ENCODE results near the gene MACROD1.
A peak's percentile ranks its signal among the peaks of the same experiment; 100 is the strongest.

The MACROD1 gene

DNA sequence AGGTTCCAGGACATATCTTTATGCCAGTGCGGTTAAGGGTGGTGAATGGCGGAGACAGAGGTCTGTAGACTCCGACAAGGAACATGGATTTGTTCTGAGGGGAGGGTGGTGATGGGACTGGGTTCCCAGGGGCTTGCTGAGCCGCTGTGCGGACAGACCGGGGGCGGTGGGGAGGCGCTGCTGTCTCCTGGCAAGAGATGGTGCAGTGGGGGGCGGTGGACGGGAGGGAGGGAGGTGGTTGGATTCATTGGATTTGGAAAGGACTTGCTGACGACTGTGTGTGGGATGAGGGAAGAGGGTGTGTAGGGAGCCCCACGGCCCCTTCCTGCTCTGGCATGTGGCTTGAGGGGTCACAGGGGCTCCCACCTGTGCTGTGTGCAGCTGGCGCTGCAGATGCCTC, 87.0 kb downstream of the MACROD1 start:
- DNase-seq = peak in 1 of 51 donors; percentile 48

DNA sequence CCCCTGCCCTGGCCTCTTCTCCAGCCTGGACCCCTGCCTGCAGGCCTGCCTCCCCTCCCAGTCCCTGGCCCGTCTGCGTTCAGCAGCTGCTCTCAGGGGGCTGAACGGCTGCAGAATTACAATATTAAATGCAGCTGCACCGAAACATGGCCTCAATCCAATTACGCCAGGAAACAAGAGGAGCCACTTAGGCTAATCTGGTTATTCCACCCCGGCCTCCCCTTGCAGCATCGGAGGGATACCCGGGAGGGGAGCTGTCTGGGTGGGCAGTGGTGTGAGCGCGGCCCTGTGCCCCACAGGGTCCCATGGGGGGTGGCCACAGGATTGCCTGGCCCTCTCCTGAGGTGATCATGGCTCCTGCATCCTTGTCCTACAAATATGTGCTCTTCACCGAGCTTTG, 87.6 kb downstream of the MACROD1 start:
- DNase-seq = peak in 5 of 51 donors; percentile 25 to 39 (median 28)

DNA sequence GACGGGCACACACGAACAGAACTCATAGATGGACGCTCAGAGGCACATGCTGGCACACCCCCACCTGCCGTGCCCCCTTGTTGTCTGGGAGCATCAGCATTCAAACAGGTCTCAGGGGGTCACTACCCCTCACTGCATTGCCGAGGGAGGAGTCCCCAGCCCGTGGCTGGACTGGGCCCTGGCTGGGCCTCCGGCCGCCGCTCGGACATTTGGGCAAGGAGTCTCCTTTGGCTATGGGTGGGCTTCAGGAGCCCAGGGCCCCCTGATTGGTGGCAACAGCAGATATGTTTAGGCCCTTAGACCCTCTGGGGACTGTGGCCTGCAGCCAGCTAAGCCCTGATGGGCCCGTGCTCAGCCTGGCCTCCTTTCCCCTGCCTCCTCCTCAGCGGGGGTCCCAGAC, 88.3 kb downstream of the MACROD1 start:
- no peak for DNase-seq

DNA sequence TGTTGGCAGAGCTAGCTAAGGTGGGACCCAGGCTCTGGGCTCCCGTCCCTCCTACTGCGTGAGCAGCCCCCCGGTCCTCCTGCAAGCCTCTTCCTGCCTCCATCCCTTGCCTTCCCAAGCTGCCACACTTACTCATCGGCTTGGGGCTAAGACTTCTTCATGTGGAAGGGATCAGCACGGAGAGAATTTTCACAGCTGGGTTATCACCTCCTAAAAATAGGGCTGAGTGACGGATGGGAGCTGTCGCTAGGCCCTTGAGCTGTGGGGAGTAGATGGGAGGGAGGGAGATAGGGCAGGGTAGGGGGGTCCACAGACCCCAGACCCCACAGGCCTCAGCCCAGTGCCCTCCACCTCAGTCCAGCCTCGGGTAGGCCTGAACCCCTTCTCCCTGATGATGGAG, 89.2 kb downstream of the MACROD1 start:
- DNase-seq = no peak

GRCh38 chr11:64074239-64074638, 91.7 kb downstream of the MACROD1 start:
- no peak for DNase-seq

DNA sequence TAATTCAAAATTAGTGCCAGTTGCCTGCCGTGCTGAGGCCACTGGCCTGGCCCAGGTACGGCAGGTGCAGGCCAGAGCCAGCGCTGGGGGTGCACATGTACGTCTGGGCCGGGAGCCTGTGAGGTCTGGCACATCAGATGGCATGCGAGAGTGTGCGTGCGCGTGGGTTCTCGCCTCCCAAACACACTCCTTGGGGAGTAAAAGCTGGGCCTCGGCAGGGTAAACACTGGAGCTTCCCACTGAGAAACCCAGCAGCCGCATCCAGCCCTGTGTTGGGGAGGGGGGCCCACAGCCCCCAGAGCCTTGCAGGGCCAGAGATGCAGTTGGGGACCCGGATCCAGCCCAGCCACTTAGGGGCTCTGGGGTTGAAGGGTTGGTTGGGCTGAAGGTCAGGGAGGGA, 92.4 kb downstream of the MACROD1 start:
- DNase-seq = no peak

DNA sequence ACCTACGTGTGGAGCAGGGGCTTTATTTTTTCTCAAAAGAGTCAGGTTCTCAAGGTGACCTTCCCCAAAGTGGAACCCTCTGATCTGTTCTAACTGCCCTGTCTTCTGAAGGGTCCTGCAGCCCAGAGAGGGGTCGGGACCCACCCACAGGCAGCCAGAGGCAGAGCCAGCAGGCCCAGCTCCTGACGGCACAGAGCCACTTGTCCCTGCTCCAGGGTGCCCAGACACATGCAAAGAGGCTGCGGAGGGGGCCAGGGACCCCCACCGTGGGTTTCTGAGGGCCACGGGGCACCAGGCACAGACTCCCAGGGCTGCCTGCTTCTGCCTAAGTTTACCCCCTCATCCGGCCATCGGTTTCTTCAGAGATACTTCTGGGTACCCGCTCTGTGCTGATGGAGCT, 93.0 kb downstream of the MACROD1 start:
- DNase-seq = no peak

- peak in 1 of 51 donors; percentile 45 for DNase-seq
Measured at GRCh38 chr11:64072403-64072802, 93.5 kb downstream of the MACROD1 start.

DNA sequence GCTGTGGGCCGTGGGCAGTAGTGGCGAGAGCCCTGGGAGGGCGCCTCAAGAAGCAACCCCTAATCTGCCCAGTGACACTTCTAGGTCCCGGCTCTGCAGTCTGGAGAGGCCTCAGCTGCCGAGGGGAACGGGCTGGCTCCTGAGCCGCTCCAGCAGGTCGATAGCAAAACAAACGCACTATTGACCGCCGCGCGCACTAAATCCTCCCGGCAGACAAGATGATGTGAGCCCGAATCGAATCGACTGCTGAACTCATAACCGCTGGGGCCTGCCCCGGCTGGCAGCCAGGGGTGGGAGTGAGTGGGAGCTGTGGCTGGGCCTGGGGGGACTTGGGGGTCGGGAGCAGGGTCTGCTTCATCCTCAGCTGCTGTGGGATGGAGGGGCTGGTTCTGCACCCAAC, 94.1 kb downstream of the MACROD1 start:
- peak in 15 of 51 donors; percentile 15 to 62 (median 27) for DNase-seq

GRCh38 chr11:64070314-64070681, 95.6 kb downstream of the MACROD1 start:
- no peak for DNase-seq

GRCh38 chr11:64069401-64070313, 96.3 kb downstream of the MACROD1 start:
- DNase-seq = no peak

- no peak for DNase-seq
Measured at GRCh38 chr11:64068705-64069400, 97.1 kb downstream of the MACROD1 start.

DNA sequence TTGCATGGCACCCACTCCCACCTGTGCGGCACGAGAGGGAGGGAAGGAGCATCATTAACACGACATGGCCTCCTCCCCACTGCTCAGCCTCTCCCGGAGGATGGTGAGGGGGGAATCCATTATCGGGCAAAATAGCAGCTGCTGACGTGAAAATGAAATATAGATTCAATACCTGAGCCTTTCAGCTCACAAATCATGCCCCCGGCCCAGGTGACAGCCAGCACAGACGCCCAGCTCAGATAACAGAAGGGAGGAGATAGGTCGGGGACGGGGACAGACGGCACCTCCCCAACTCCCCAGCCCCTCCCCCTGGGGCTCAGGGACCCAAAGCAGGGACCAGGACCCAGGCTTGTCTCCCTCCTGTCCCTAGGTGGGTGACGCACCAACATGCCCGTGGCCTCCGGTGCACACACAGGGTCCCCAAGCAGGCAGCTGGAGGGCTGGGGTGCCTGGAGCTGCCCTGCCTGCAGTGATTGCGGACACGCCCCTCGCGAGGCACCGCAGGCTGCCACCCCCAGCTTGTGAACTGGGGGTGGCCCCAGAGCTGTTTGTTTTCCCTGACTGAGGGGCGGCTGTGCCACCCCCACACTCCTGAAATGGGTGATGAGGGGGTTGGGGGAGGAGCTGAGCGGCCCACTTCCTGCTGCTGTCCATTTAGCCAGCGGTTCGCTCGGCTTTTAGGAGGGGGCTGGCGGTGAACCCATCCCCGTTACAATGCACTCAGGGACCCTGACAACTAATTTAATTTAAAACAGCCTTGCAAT, 98.5 kb downstream of the MACROD1 start:
- DNase-seq = no peak

DNA sequence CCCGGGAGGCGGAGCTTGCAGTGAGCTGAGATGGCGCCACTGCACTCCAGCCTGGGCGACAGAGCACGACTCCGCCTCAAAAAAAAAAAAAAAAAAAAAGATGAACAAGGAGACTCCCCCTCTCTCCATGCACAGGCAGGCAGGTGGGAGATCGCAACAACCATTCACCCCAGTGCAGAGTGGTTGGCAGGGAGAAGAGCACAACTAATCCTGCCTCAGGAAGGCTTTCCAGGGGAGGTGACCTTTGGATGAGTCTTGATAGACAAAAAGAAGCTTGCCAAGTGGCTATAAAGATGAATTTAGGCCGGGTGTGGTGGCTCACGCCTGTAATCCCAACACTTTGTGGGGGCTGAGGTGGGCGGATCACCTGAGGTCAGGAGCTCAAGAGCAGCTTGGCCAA, 100.2 kb downstream of the MACROD1 start:
- DNase-seq = no peak

DNA sequence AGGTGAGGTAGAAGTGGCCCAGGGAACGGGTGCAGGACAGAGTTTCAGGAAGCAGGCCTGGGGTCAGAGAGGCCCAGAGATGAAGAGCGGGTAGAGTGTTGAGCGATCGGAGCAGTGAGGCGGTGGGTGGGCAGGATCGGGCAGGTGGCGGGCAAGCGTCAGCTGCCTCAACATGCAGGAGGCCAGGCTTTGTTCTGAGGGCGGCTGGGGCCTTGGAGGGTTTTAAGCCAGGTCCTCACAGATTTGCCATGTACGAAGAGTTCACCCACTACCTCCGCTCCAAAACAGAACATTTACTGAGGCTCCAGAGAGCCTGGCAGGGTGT, 100.8 kb downstream of the MACROD1 start:
- DNase-seq = no peak

- DNase-seq = no peak
Measured at GRCh38 chr11:64064374-64065140, 101.4 kb downstream of the MACROD1 start.

GRCh38 chr11:64063777-64064176, 102.1 kb downstream of the MACROD1 start:
- peak in 6 of 51 donors; percentile 13 to 57 (median 25) for DNase-seq

GRCh38 chr11:64062185-64063039, 103.5 kb downstream of the MACROD1 start:
- DNase-seq = no peak

- DNase-seq = peak in 41 of 51 donors; percentile 15 to 80 (median 51)
Measured at GRCh38 chr11:64060861-64061444, 105.0 kb downstream of the MACROD1 start.

DNA sequence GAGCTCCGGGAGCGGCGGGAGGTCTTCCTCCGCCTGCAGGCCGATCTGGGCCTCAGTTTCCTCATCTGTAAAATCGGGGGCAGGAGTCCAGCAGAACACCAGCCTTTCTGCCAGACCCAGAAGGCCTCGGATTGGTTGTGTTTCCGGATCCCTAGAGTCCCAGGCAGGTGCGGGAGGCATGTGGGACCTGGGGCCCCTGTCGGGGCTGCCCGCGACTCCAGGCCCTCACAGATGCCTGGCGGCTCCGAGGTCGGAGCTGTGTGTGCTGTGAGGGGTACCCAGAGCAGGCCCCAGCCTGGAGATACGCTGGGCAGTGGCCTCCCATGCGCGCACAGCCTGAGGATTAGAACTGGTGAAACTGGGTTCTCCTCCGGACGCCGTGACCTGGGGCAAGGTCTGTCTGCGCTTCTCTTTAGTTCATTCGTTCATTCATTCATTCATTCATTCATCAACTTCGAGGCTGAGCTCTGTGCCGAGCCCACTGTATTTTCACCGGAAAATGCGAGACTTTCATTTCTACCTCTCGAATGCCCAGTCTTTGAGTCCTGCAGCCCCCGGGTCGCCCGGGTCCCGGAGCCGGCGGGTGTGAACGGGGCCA, 105.6 kb downstream of the MACROD1 start:
- no peak for DNase-seq

Measured in hypothalamus (tissue), 51 donors.